Fibroblast of mammary gland (primary cell): ENCODE results near the gene IL3.

Experiments
- DNase-seq: peaks from one replicate; pipeline ENCODE4 v3.0.0-alpha.2; 2010; ENCODE audit warnings: low read depth
- H3K4me3 ChIP-seq: 2 replicates; pipeline ENCODE4 v1.5.1; 2011; ENCODE audit warnings: low read depth, mild to moderate bottlenecking, low read length, moderate library complexity; ENCODE audit not compliant: control insufficient read depth
- CTCF ChIP-seq: conservative IDR thresholded peaks from 2 replicates; pipeline ENCODE4 v1.5.1; 2011; ENCODE audit warnings: low read depth, low read length, inconsistent platforms; ENCODE audit not compliant: control insufficient read depth, insufficient read depth

Gene IL3

GRCh38 chr5:132020568-132021339 lies 39.7 kb upstream of the IL3 start:
- DNase-seq: no peak
- H3K4me3 ChIP-seq: no peak overlapping the region
- no peak for TF ChIP-seq CTCF

DNA sequence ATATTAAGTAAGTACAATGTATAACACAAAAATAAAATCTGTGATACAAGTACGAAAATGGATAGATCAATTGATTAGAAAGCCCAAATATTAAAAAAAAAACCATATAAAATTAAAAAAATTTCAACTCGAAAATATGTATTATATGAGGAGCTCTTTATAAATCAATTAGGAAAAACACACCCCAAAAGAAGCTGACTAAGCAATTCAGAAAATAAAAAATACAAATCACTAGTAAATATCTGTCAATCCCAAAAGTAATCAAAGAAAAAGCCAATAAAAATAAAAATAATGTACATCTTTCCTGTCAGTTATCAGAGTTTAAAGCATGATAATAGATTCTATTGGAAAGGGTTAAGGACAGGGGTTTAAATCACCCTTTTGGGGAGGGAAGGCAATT lies 38.8 kb upstream of the IL3 start:
- TF ChIP-seq CTCF: no peak
- H3K4me3 ChIP-seq: no peak overlapping the region
- no peak for DNase-seq

GRCh38 chr5:132022737-132023136 lies 37.7 kb upstream of the IL3 start:
- peak; percentile 26 for DNase-seq
- TF ChIP-seq CTCF: no peak
- H3K4me3 ChIP-seq: no peak overlapping the region

- TF ChIP-seq CTCF: no peak
- no peak overlapping the region for H3K4me3 ChIP-seq
- DNase-seq: no peak
Measured at GRCh38 chr5:132023258-132024116, 37.0 kb upstream of the IL3 start.

GRCh38 chr5:132024117-132024435 lies 36.4 kb upstream of the IL3 start:
- TF ChIP-seq CTCF: no peak
- DNase-seq: no peak
- H3K4me3 ChIP-seq: no peak overlapping the region

- TF ChIP-seq CTCF: no peak
- H3K4me3 ChIP-seq: no peak overlapping the region
- DNase-seq: peak; percentile 6
Measured at GRCh38 chr5:132024789-132025402, 35.6 kb upstream of the IL3 start.
